A549 (cell line): ENCODE data around the gene GLCE. TPM values are rescaled to one million over a fixed set of nuclear protein-coding genes. Genes with fewer than 3 reads are reported as not detected.
A peak's percentile ranks its signal among the peaks of the same experiment; 100 is the strongest.

Experiments used
- ATAC-seq, 2 experiments: fragments of 200-7000 bp in 1 of 2; fragments of >200 bp in 1 of 2; cut with Nextera tagmentation in 1 of 2; cut with Tn5 transposase in 1 of 2; 3 replicates each; pipeline versions ENCODE4 v1.8.0 to v1.9.1; 2018 to 2020; ENCODE audit warnings: mild to moderate bottlenecking in 1 of 2, moderate library complexity in 1 of 2
- CTCF ChIA-PET: fragments of 300-600 bp; sonication (Branson Sonifier 250); formaldehyde crosslinking; extraction: SDS; loops from one replicate; lab custom pipeline; 2021; ENCODE audit warnings: antibody characterized with exemption, inconsistent platforms; lab: Yijun Ruan, JAX
- POLR2A ChIA-PET: fragments of 350-600 bp; formaldehyde crosslinking; extraction: SDS; loops from one replicate; lab custom pipeline; 2021; ENCODE audit warnings: antibody characterized with exemption, inconsistent platforms; lab: Yijun Ruan, JAX
- DNase-seq, 2 experiments: peaks; one replicate each; pipeline versions ENCODE4 v3.0.0 to v3.0.0-alpha.2; 2011 to 2016; ENCODE audit warnings: low read depth in 1 of 2, low spot score in 1 of 2
- FAIRE-seq: peaks from 2 replicates; lab custom pipeline; 2011; peaks lifted over from hg19 to GRCh38; lab: Jason Lieb, UNC
- H3K27ac ChIP-seq, 2 experiments: fragments of >200 bp; sonication (Bioruptor Twin); formaldehyde crosslinking; 3 replicates each; pipeline ENCODE4 v1.5.1; 2016 to 2017
- H3K4me1 ChIP-seq: fragments of >200 bp; sonication (Bioruptor Twin); formaldehyde crosslinking; 3 replicates; pipeline ENCODE4 v1.6.1; 2016
- H3K4me2 ChIP-seq: fragments of >200 bp; sonication (Bioruptor Twin); formaldehyde crosslinking; 3 replicates; pipeline ENCODE4 v1.6.1; 2016
- H3K4me3 ChIP-seq: fragments of >200 bp; sonication (Bioruptor Twin); formaldehyde crosslinking; 3 replicates; pipeline ENCODE4 v1.5.1; 2016
- H3K9me3 ChIP-seq: fragments of >200 bp; sonication (Bioruptor Twin); formaldehyde crosslinking; 3 replicates; pipeline ENCODE4 v1.6.1; 2016
- BHLHE40 ChIP-seq: IDR thresholded peaks from 2 replicates; pipeline ENCODE4 v1.6.1; 2012; ENCODE audit warnings: low read depth, low read length, inconsistent platforms
- CTCF ChIP-seq: fragments of >200 bp; sonication (Bioruptor Twin); formaldehyde crosslinking; IDR thresholded peaks from 3 replicates; pipeline ENCODE4 v1.5.1; 2016
- EHMT2 ChIP-seq: fragments of 200-600 bp; sonication (generic); IDR thresholded peaks from 2 replicates; pipeline ENCODE4 v1.6.1; 2016; ENCODE audit warnings: antibody characterized with exemption, low read depth, mild to moderate bottlenecking, moderate library complexity
- ELK1 ChIP-seq: fragments of 150-350 bp; IDR thresholded peaks from 2 replicates; pipeline ENCODE4 v1.6.1; 2014; ENCODE audit warnings: low read depth, mild to moderate bottlenecking, low read length
- HEYL ChIP-seq: fragments of 250-450 bp; sonication (Bioruptor Pico); IDR thresholded peaks from 2 replicates; pipeline ENCODE4 v1.8.0; 2021; ENCODE audit warnings: mild to moderate bottlenecking, moderate library complexity
- MAZ ChIP-seq: fragments of 150-350 bp; IDR thresholded peaks from 2 replicates; pipeline ENCODE4 v1.6.1; 2014; ENCODE audit warnings: antibody characterized with exemption, low read depth, low read length, borderline replicate concordance
- NFE2L2 ChIP-seq: fragments of 150-350 bp; conservative IDR thresholded peaks from 2 replicates; pipeline ENCODE4 v1.6.1; 2014; ENCODE audit warnings: low read length
- NR3C1 ChIP-seq: fragments of >200 bp; sonication (Bioruptor Twin); formaldehyde crosslinking; IDR thresholded peaks from 3 replicates; pipeline ENCODE4 v1.6.1; 2017
- RAD21 ChIP-seq, 2 experiments: fragments of >200 bp in 1 of 2; sonication (Bioruptor Twin) in 1 of 2; formaldehyde crosslinking in 1 of 2; IDR thresholded peaks in 1 of 2; conservative IDR thresholded peaks in 1 of 2; 2 replicates in 1 of 2; 3 replicates in 1 of 2; pipeline ENCODE4 v1.6.1; 2012 to 2018; ENCODE audit warnings: inconsistent platforms in 1 of 2
- RARB ChIP-seq: fragments of 250-450 bp; sonication (Bioruptor Pico); IDR thresholded peaks from 2 replicates; pipeline ENCODE4 v1.8.0; 2021; ENCODE audit warnings: mild to moderate bottlenecking, moderate library complexity
- RFX5 ChIP-seq: fragments of 450-650 bp; IDR thresholded peaks from 2 replicates; pipeline ENCODE4 v1.7.1; 2014; ENCODE audit warnings: antibody characterized with exemption, mild to moderate bottlenecking, moderate library complexity
- SMC3 ChIP-seq: fragments of >200 bp; sonication (Bioruptor Twin); formaldehyde crosslinking; IDR thresholded peaks from 3 replicates; pipeline ENCODE4 v1.6.1; 2018; ENCODE audit warnings: inconsistent platforms
- TFCP2L1 ChIP-seq: fragments of 250-450 bp; sonication (Bioruptor Pico); IDR thresholded peaks from 2 replicates; pipeline ENCODE4 v1.5.0; 2021; ENCODE audit warnings: mild to moderate bottlenecking
- TP53 ChIP-seq: fragments of 250-450 bp; sonication (Bioruptor Pico); IDR thresholded peaks from 2 replicates; pipeline ENCODE4 v1.5.0; 2021; ENCODE audit warnings: mild to moderate bottlenecking, moderate library complexity
- ZC3H11A ChIP-seq: fragments of 450-650 bp; IDR thresholded peaks from 2 replicates; pipeline ENCODE4 v1.6.1; 2014; ENCODE audit warnings: antibody characterized with exemption, mild to moderate bottlenecking
- WGBS: methylation state at CpG from one replicate; pipeline ENCODE4 v1.1.6; 2017; ENCODE audit errors: missing lambda C conversion rate; 5-methylcytosine and 5-hydroxymethylcytosine counted together
- polyA plus RNA-seq, 4 experiments: library from polyadenylated mRNA; depleted of rRNA in 3 of 4; stranded (reverse); fragments of >200 nt; fragmentation: RNase III in 1 of 4; extraction: RNeasy Plus Mini Kit Qiagen cat#74134 plus additional on column Dnase treatment in 1 of 4; gene quantifications; 2 replicates in 3 of 4; 3 replicates in 1 of 4; pipeline ENCODE4 v1.2.3, GENCODE V29; 2011 to 2017

GLCE gene
- polyA plus RNA-seq, 2 of the 4 experiments (the other 2 are of a cell fraction) = 19.6 to 41.8 TPM

- H3K4me2 ChIP-seq = no peak overlapping the region
- peaks cover 16% of the 10 kb centered on the region; the same call in 1 of the 3 replicates for H3K9me3 ChIP-seq
- TF ChIP-seq CTCF (no peak), RFX5 (no peak), HEYL (no peak), NR3C1 (no peak), MAZ (no peak), ELK1 (no peak), NFE2L2 (no peak), BHLHE40 (no peak), ZC3H11A (no peak), EHMT2 (no peak)
- WGBS = 21% methylated on average over 2 of the region's 2 CpGs
- CTCF ChIA-PET = interaction anchor here (0.5 to 5.9 kb wide), 3 partner anchors 20 to 166 kb away, joined by 3 to 49 read pairs (median 3); no protein-coding TSS in a partner anchor
- H3K4me3 ChIP-seq = no peak overlapping the region
- no peak for DNase-seq
- no peak for ATAC-seq
- no peak for FAIRE-seq
- POLR2A ChIA-PET = no interaction called here
- peaks cover 3% of the 10 kb centered on the region; the same call in 1 of the 3 replicates for H3K4me1 ChIP-seq
- no peak overlapping the region for H3K27ac ChIP-seq
These were observed 63.9 kb downstream of the GLCE start for GRCh38 chr15:69224383-69224782.

GRCh38 chr15:69225355-69226022 is 65.1 kb downstream of the GLCE start:
- 46% methylated on average over 2 of the region's 2 CpGs for WGBS
- Histone ChIP-seq H3K4me2 (no peak overlapping the region), H3K4me3 (no peak overlapping the region), H3K9me3 (peaks cover 16% of the 10 kb centered on the region; the same call in 1 of the 3 replicates), H3K27ac (no peak overlapping the region), H3K4me1 (peaks cover 3% of the 10 kb centered on the region; the same call in 1 of the 3 replicates)
- peak; percentile 61 for TF ChIP-seq CTCF
- peak; percentile 77 to 79 for TF ChIP-seq RAD21 (conservative IDR thresholded peaks at IDR 0.05 in 1 of 2, IDR thresholded peaks at IDR 0.05 in 1 of 2)
- peak; percentile 71 for TF ChIP-seq SMC3
- TF ChIP-seq RARB = no peak
- TF ChIP-seq TP53 (CRISPR knock-in tag) = no peak
- peak; percentile 18 for FAIRE-seq
- ATAC-seq = peak; percentile 50 to 65; a peak in 4 of 6 replicates
- ChIA-PET CTCF (interaction anchor here (0.6 to 5.9 kb wide), 9 partner anchors 12 to 167 kb away, joined by 3 to 49 read pairs (median 4); partner anchors contain the start of gene GLCE), POLR2A (no interaction called here)
- DNase-seq = peak; percentile 14 to 55

- FAIRE-seq (peak; percentile 98), DNase-seq (no peak), ATAC-seq (no peak)
- Histone ChIP-seq H3K4me1 (peaks cover 3% of the 10 kb centered on the region; the same call in 1 of the 3 replicates), H3K27ac (no peak overlapping the region), H3K9me3 (peaks cover 16% of the 10 kb centered on the region; the same call in 1 of the 3 replicates), H3K4me2 (no peak overlapping the region), H3K4me3 (no peak overlapping the region)
- CTCF ChIA-PET = interaction anchor here (0.7 to 5.9 kb wide), 9 partner anchors 55 to 168 kb away, joined by 3 to 49 read pairs (median 4); partner anchors contain the start of gene GLCE
- WGBS = 56% methylated on average over 3 of the region's 3 CpGs
- POLR2A ChIA-PET = no interaction called here
- peak; percentile 24; the same call in 2 of the 3 replicates for TF ChIP-seq CTCF
- no peak for TF ChIP-seq HEYL
- TF ChIP-seq TFCP2L1 (CRISPR knock-in tag) = no peak
- TF ChIP-seq, all 56 proteins: peak for 1
These were observed 65.6 kb downstream of the GLCE start for GRCh38 chr15:69226023-69226355.
